CD4-positive, alpha-beta T cell treated with Interleukin-15 for 4 hours (primary cell): Measurements from ENCODE around the gene CD79B.
A peak's percentile ranks its signal among the peaks of the same experiment; 100 is the strongest.
"Not testable (repeated sequence)": the region's sequence is repeated elsewhere in the genome, so short reads cannot be mapped to it uniquely, and the experiment has no call there.

Source experiments
- DNase-seq: peaks from one replicate; pipeline ENCODE4 v3.0.0-alpha.2; 2020; ENCODE audit warnings: low spot score

CD79B gene

GRCh38 chr17:63911041-63911635, 21.0 kb downstream of the CD79B start, which contains the start of gene CSHL1:
Gene CSHL1 (minus strand): TSS chr17:63911258. CDS start chr17:63911196, 62 bp downstream.
- DNase-seq: no peak

- DNase-seq: no peak
These were observed 22.0 kb downstream of the CD79B start for GRCh38 chr17:63910096-63910495.

DNA sequence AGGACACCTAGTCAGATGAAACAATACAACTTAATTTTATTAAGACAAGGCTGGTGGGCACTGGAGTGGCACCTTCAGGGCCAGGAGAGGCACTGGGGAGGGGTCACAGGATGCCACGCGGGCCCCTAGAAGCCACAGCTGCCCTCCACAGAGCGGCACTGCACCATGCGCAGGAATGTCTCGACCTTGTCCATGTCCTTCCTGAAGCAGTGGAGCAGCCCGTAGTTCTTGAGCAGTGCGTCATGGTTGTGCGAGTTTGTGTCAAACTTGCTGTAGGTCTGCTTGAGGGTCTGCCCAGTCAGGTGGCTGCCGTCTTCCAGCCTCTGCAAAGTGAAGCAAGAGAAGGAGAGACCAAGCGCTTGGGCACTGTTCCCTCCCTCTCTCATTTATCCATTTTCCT, 22.5 kb downstream of the CD79B start:
- DNase-seq: not testable (repeated sequence)

DNA sequence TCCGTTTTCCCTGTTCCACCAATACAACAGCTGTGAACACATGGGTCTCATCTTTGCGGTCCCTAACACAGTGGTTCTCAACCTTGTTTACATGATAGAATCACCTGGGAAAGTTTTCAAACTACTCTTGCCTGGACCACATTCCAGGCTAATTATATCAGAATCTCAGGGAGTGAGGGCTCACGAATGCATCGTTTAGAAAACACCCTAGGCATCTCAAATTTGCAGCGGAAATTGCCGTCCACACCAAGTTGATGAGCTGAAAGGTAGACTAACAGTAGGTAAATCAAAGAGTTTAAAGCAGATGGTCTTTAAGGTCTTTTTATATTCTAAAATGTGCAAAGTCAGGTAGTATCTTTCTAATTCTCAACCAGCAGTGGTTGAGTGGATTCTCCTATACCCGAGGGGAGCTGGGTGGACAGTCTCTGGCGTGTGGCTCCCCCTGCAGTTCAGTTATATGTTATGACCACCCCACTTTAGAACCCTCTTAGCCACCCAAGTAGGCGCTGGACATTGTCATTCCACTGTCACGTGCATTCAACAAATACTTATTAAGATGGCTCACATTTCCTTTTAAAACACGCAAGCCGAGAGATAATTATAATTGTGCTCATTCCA, 24.9 kb downstream of the CD79B start:
- DNase-seq: not testable (repeated sequence)

DNA sequence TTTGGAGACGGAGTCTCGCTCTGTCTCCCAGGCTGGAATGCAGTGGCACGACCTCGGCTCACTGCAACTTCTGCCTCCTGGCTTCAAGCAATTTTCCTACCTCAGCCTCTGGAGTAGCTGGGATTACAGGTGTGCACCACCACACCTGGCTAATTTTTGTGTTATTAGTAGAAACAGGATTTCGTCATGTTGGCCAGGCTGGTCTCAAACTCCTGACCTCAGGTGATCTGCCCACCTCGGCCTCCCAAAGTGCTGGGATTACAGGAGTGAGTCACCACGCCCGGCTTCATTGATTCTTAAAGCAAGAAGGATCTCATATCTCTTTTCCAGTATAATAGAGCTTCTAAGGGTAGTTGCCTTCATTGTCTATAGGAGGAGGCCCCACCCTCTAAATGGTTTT, 27.3 kb downstream of the CD79B start:
- not testable (repeated sequence) for DNase-seq

DNA sequence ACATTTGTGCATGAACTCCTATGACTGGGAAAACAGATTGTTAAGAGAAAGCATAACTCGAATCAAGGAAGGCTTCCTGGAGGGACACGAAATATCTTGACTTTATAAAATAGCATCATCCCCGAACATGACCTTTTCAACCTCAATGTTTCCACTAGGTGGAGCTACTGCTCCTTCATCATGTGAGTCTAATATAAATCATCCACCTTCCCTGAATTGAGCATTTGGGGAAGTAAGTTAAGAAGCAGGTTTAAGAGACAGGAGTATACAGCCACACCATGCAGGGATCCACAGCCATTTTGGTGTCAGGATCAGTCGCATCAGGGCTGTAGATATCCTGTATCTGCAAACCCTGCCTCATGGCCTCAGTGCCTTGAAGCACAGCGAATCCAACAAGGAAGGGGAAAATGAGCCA, 28.3 kb downstream of the CD79B start:
- DNase-seq: peak; percentile 60

- not testable (repeated sequence) for DNase-seq
These were observed 30.2 kb downstream of the CD79B start for GRCh38 chr17:63901971-63902370.

GRCh38 chr17:63898899-63899798, 33.0 kb downstream of the CD79B start:
- DNase-seq: peak; percentile 60

DNA sequence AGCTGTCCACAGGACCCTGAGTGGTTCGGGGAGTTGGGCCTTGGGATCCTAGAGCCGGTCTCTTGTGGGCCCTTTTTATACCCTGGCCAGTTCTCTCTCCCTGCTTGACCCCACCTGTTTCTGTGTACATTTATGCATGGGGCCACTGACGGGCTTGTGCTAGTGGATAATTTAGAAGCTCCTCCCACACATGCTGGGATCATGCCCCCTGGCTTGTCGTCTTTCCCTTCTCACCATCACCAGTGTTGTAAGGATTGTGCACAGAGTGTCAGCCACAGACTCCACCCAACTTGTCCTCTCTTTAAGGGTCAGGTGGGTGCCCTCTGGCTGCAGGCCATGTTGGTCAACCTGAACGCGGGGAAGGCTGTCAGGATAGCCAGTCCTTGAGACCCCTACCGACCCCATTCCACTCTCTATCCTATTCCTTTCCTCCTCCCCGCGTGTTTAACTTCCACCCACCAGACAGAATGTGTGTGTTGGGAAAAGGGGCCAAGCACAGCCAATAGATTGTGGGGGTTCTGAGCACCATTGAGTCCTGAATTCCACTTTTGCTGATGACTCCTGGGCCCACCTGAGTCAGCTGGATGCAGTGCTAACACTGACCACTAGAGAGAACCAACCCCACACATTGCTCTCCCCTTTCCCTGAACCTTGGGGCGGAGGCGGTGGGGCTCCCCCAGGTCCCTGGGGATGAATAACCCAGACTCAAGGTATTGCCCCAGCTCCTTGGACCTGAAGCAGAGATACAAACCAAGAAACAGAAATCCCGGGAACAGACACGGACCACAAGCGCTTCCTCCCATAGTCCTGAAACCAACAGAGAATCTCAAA, 35.4 kb downstream of the CD79B start, which contains the start of gene CSH1:
Gene CSH1, minus strand, starts transcription at position 51 of the 831 bp plus-strand sequence. CDS start 63 bp downstream, outside the sequence.
- not testable (repeated sequence) for DNase-seq

GRCh38 chr17:63894821-63895220, 37.3 kb downstream of the CD79B start:
- DNase-seq: not testable (repeated sequence)

DNA sequence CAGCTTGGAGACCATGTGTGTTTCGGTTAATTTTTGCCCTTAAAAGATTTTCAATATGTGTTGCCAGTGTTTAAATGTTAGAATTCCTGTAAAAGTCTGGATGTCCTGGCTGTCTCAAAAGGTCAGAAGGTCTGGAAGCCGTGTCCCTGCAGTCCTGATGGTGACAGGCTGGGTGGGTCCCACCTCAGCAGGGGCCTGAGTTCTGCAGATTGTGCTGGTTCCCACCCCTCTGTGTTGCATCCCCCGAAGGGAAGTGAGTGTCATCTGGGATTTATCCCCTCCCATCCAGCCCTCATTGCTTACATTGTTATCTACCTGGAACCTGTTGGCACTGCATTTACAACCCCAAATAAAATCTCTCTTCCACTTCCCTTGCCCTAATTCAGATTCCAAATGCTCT, 38.1 kb downstream of the CD79B start:
- DNase-seq: not testable (repeated sequence)

DNA sequence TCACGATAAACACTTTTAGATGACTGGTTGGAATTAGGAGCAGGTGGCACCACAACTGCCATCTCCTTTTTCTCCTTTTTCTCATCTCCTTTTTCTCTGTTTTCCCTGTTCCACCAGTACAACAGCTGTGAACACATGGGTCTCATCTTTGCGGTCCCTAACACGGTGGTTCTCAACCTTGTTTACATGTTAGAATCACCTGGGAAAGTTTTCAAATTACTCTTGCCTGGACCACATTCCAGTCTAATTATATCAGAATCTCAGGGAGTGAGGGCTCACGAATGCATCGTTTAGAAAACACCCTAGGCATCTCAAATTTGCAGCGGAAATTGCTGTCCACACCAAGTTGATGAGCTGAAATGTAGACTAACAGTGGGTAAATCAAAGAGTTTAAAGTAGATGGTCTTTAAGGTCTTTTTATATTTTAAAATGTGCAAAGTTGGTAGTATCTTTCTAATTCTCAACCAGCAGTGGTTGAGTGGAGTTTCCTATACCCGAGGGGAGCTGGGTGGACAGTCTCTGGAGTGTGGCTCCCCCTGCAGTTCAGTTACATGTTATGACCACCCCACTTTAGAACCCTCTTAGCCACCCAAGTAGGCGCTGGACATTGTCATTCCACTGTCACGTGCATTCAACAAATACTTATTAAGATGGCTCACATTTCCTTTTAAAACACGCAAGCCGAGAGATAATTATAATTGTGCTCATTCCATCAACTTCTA, 39.7 kb downstream of the CD79B start:
- not testable (repeated sequence) for DNase-seq

GRCh38 chr17:63889026-63889848, 42.9 kb downstream of the CD79B start:
- DNase-seq: peak; percentile 27

GRCh38 chr17:63885119-63885518, 47.0 kb downstream of the CD79B start:
- not testable (repeated sequence) for DNase-seq

DNA sequence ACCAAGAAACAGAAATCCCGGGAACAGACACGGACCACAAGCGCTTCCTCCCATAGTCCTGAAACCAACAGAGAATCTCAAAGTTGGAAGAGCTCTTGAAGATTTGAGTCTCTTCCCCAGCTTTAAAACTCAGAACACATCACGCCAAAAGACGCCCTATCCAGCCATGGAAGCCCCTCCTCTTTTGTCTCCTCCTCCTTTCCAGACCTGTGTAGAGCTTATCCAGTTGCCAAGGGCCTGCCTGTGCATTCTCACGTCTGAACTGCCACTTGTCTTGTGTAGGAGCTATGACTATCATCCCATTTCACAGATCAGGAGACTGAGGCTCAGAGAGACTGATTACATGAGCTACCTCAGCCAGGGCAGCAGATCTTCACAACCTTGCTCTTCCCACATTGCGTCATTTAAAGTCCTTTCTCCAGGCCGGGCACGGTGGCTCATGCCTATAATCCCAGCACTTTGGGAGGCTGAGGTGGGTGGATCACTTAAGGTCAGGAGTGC, 49.5 kb downstream of the CD79B start:
- not testable (repeated sequence) for DNase-seq

DNA sequence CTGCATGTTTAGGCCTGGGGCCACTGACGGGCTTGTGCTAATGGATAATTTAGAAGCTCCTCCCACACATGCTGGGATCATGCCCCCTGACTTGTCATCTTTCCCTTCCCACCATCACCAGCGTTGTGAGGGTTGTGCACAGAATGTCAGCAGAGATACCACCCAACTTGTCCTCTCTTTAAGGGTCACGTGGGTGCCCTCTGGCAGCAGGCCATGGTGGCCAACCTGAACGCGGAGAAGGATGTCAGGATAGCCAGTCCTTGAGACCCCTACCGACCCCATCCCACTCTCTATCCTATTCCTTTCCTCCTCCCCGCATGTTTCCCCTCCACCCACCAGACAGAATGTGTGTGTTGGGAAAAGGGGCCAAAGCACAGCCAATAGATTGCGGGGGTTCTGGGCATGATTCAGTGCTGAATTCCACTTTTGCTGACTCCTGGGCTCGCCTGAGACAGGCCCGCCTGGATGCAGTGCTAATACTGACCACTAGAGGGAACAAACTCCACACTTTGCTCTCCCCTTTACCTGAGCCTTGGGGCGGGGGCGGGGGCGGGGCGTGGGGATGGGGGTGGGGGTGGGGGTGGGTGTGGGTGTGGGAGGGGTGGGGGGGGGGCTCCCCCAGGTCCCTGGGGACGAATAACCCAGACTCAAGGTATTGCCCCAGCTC, 50.1 kb downstream of the CD79B start, which contains the start of gene GH2:
Gene GH2, minus strand, starts transcription at position 10 of the 667 bp plus-strand sequence. CDS start 143 bp downstream, outside the sequence.
- DNase-seq: peak; percentile 68

DNA sequence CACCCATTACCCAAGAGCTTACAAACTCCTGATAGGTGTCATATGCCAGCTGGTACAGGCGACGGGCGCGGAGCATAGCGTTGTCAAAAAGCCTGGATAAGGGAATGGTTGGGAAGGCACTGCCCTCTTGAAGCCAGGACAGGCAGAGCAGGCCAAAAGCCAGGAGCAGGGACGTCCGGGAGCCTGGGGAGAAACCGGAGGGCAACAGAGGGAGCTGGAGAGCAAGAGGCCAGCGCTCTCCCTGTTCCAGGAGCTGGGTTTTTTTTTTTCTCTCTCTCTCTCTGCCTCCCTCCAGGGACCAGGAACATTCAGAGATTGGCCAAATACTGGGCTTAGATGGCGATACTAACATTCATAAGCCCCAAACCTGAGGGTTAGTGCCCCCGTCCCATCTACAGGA, 50.8 kb downstream of the CD79B start:
- DNase-seq: not testable (repeated sequence)

- no peak for DNase-seq
These were observed 51.4 kb downstream of the CD79B start for GRCh38 chr17:63880706-63881105.
